ENCODE measurements around the gene BCORL1.

BCORL1 gene

GRCh38 chrX:130013661-130014060 lies 31.2 kb downstream of the BCORL1 start:
- no peaks in the 10 kb centered on the region for H3K9me2 ChIP-seq (replicated peaks; ENCODE audit: insufficient read depth, low read length)
- no peak overlapping the region for H3K27ac ChIP-seq (ENCODE audit: low read length)
- no peak overlapping the region for H2AFZ ChIP-seq (ENCODE audit: low read length)
- TF ChIP-seq EZH2phosphoT487 (IDR thresholded peaks at IDR 0.05; ENCODE audit: low read length) (no peak), EZH2 (optimal IDR thresholded peaks at IDR 0.05; ENCODE audit: low read depth, low read length) (no peak)
- TF ChIP-seq, protein P1, sequence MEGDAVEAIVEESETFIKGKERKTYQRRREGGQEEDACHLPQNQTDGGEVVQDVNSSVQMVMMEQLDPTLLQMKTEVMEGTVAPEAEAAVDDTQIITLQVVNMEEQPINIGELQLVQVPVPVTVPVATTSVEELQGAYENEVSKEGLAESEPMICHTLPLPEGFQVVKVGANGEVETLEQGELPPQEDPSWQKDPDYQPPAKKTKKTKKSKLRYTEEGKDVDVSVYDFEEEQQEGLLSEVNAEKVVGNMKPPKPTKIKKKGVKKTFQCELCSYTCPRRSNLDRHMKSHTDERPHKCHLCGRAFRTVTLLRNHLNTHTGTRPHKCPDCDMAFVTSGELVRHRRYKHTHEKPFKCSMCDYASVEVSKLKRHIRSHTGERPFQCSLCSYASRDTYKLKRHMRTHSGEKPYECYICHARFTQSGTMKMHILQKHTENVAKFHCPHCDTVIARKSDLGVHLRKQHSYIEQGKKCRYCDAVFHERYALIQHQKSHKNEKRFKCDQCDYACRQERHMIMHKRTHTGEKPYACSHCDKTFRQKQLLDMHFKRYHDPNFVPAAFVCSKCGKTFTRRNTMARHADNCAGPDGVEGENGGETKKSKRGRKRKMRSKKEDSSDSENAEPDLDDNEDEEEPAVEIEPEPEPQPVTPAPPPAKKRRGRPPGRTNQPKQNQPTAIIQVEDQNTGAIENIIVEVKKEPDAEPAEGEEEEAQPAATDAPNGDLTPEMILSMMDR (IDR thresholded peaks at IDR 0.05; ENCODE audit: low read length), result no peak
- no peaks in the 10 kb centered on the region for H3K36me3 ChIP-seq (replicated peaks; ENCODE audit: insufficient read depth, low read length)
- H3K9me3 ChIP-seq (replicated peaks; ENCODE audit: insufficient read depth, low read length), result no peaks in the 10 kb centered on the region
- no peak overlapping the region for H3K4me2 ChIP-seq (ENCODE audit: low read depth, low read length)
- no peak for DNase-seq
- H3F3A ChIP-seq (ENCODE audit: insufficient read depth, low read length), result no peaks in the 10 kb centered on the region
- no peaks in the 10 kb centered on the region for H3K79me2 ChIP-seq (ENCODE audit: low read length)
- H3K4me3 ChIP-seq (ENCODE audit: low read length), result no peak overlapping the region
- no peaks in the 10 kb centered on the region for H3K27me3 ChIP-seq (replicated peaks; ENCODE audit: insufficient read depth, low read length)
- H3K4me1 ChIP-seq (ENCODE audit: low read length), result no peaks in the 10 kb centered on the region
- H3K9ac ChIP-seq (ENCODE audit: low read length), result no peak overlapping the region
- H4K20me1 ChIP-seq (ENCODE audit: insufficient read depth, low read length), result no peaks in the 10 kb centered on the region

DNA sequence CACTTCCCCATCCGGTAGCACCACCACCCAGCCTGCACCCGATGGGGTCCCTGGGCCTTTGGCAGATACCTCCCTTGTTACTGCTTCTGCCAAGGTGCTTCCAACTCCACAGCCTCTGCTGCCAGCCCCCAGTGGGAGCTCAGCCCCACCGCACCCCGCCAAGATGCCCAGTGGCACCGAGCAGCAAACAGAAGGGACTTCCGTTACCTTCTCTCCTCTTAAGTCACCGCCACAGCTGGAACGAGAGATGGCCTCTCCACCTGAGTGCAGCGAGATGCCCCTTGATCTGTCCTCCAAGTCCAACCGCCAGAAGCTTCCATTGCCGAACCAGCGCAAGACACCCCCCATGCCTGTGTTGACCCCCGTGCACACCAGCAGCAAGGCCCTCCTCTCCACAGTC lies 31.9 kb downstream of the BCORL1 start:
- H3K27me3 ChIP-seq (replicated peaks; ENCODE audit: insufficient read depth, low read length), result no peaks in the 10 kb centered on the region
- no peak overlapping the region for H3K9ac ChIP-seq (ENCODE audit: low read length)
- H3K4me2 ChIP-seq (ENCODE audit: low read depth, low read length), result no peak overlapping the region
- H3F3A ChIP-seq (ENCODE audit: insufficient read depth, low read length), result no peaks in the 10 kb centered on the region
- no peak for DNase-seq
- no peak overlapping the region for H3K27ac ChIP-seq (ENCODE audit: low read length)
- no peak for TF ChIP-seq EZH2phosphoT487 (IDR thresholded peaks at IDR 0.05; ENCODE audit: low read length)
- TF ChIP-seq, protein P1 (IDR thresholded peaks at IDR 0.05; ENCODE audit: low read length), result no peak
- TF ChIP-seq EZH2 (optimal IDR thresholded peaks at IDR 0.05; ENCODE audit: low read depth, low read length), result no peak
- H2AFZ ChIP-seq (ENCODE audit: low read length), result no peak overlapping the region
- H3K79me2 ChIP-seq (ENCODE audit: low read length), result no peaks in the 10 kb centered on the region
- H4K20me1 ChIP-seq (ENCODE audit: insufficient read depth, low read length), result no peaks in the 10 kb centered on the region
- no peaks in the 10 kb centered on the region for H3K36me3 ChIP-seq (replicated peaks; ENCODE audit: insufficient read depth, low read length)
- H3K4me1 ChIP-seq (ENCODE audit: low read length), result no peaks in the 10 kb centered on the region
- H3K4me3 ChIP-seq (ENCODE audit: low read length), result no peak overlapping the region
- no peaks in the 10 kb centered on the region for H3K9me2 ChIP-seq (replicated peaks; ENCODE audit: insufficient read depth, low read length)
- no peaks in the 10 kb centered on the region for H3K9me3 ChIP-seq (replicated peaks; ENCODE audit: insufficient read depth, low read length)

- H3K9me3 ChIP-seq (replicated peaks; ENCODE audit: insufficient read depth, low read length), result no peaks in the 10 kb centered on the region
- no peaks in the 10 kb centered on the region for H3K36me3 ChIP-seq (replicated peaks; ENCODE audit: insufficient read depth, low read length)
- H3F3A ChIP-seq (ENCODE audit: insufficient read depth, low read length), result no peaks in the 10 kb centered on the region
- no peak overlapping the region for H3K4me2 ChIP-seq (ENCODE audit: low read depth, low read length)
- no peaks in the 10 kb centered on the region for H3K4me1 ChIP-seq (ENCODE audit: low read length)
- no peaks in the 10 kb centered on the region for H3K9me2 ChIP-seq (replicated peaks; ENCODE audit: insufficient read depth, low read length)
- TF ChIP-seq EZH2phosphoT487 (IDR thresholded peaks at IDR 0.05; ENCODE audit: low read length) (no peak), EZH2 (optimal IDR thresholded peaks at IDR 0.05; ENCODE audit: low read depth, low read length) (no peak)
- TF ChIP-seq, protein P1 (IDR thresholded peaks at IDR 0.05; ENCODE audit: low read length), result no peak
- H4K20me1 ChIP-seq (ENCODE audit: insufficient read depth, low read length), result no peaks in the 10 kb centered on the region
- no peak overlapping the region for H3K4me3 ChIP-seq (ENCODE audit: low read length)
- H3K79me2 ChIP-seq (ENCODE audit: low read length), result no peaks in the 10 kb centered on the region
- H3K27ac ChIP-seq (ENCODE audit: low read length), result no peak overlapping the region
- H3K9ac ChIP-seq (ENCODE audit: low read length), result no peak overlapping the region
- no peak for DNase-seq
- no peak overlapping the region for H2AFZ ChIP-seq (ENCODE audit: low read length)
- no peaks in the 10 kb centered on the region for H3K27me3 ChIP-seq (replicated peaks; ENCODE audit: insufficient read depth, low read length)
Measured at GRCh38 chrX:130014770-130015169, 32.3 kb downstream of the BCORL1 start.

All from MM.1S (cell line).